AG10803 (cell line): ENCODE data around the gene SLC28A1.
"Not testable (repeated sequence)": the region's sequence is repeated elsewhere in the genome, so short reads cannot be mapped to it uniquely, and the experiment has no call there.

ENCODE experiments used
- DNase-seq: peaks from one replicate; pipeline ENCODE4 v3.0.0; 2010; ENCODE audit warnings: low read depth
- H3K4me3 ChIP-seq: 2 replicates; pipeline ENCODE4 v1.5.1; 2011; ENCODE audit warnings: mild to moderate bottlenecking, low read length, control low read depth
- TF ChIP-seq, protein P1 (sequence below): conservative IDR thresholded peaks from 2 replicates; pipeline ENCODE4 v1.5.1; 2011; ENCODE audit warnings: mild to moderate bottlenecking, low read length, control low read depth, inconsistent platforms

Gene SLC28A1

DNA sequence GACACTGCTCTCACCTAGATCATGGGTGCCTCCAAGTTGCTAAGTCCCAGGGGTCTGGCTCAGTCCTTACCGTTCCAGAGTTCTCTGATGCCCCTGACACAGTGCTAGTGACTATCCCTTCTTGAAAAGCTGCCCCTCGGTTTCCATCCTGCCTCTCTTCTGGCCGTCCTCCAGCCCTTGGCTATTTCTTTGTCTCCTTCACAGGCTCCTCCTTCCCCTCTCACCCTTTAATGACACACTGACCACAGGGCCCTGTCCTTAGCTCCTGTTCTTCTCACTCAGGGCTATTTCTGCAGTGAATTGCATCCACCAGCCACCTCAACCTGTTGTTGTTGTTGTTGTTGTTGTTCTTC, 31.1 kb downstream of the SLC28A1 start:
- TF ChIP-seq, protein P1, sequence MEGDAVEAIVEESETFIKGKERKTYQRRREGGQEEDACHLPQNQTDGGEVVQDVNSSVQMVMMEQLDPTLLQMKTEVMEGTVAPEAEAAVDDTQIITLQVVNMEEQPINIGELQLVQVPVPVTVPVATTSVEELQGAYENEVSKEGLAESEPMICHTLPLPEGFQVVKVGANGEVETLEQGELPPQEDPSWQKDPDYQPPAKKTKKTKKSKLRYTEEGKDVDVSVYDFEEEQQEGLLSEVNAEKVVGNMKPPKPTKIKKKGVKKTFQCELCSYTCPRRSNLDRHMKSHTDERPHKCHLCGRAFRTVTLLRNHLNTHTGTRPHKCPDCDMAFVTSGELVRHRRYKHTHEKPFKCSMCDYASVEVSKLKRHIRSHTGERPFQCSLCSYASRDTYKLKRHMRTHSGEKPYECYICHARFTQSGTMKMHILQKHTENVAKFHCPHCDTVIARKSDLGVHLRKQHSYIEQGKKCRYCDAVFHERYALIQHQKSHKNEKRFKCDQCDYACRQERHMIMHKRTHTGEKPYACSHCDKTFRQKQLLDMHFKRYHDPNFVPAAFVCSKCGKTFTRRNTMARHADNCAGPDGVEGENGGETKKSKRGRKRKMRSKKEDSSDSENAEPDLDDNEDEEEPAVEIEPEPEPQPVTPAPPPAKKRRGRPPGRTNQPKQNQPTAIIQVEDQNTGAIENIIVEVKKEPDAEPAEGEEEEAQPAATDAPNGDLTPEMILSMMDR, result no peak
- H3K4me3 ChIP-seq, result no peak overlapping the region
- DNase-seq, result no peak

DNA sequence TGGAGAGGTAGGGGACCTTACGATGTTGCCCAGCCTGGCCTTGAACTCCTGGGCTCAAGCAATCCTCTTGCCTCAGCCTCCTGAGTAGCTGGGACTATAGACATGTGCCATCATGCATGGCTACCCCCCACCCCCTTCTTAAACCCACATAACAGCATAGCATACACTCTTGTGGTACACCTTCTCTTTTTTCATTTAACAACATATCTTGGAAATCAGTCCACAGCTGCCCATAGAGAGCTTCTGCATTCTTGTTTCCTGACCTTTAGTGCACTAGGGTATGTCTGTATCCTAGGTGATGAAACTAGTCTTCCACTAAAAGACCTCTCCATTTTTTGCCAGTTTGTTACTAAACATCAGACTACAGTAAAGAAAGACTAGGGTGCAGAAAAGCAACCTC, 33.0 kb downstream of the SLC28A1 start:
- TF ChIP-seq, protein P1, result no peak
- no peak overlapping the region for H3K4me3 ChIP-seq
- DNase-seq, result no peak

DNA sequence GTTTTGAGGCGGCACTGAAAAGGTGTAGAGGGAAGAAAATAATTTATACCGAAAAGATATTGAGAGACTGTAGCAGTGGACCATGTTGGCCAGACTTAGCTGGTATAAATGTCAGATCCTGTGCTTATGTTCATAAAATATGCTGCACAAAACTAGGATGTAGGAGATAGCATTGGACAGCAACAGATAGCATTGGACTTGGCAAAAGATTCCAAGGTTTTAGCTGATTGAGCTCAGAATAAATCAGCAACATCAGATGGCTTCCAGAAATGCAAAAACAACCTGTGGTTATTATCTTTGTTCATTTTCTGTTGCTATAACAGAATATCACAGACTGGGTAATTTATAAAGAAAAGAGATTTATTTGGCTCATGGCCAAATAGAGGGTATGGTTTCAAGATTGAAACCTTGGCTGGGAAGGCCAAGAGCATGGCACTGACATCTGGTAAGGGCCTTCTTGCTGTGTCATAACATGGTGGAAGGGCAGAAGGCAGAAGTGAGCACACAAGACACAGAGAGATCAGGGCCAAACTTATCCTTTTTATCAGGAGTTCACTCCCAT, 34.7 kb downstream of the SLC28A1 start:
- no peak overlapping the region for H3K4me3 ChIP-seq
- TF ChIP-seq, protein P1, result no peak
- no peak for DNase-seq

DNA sequence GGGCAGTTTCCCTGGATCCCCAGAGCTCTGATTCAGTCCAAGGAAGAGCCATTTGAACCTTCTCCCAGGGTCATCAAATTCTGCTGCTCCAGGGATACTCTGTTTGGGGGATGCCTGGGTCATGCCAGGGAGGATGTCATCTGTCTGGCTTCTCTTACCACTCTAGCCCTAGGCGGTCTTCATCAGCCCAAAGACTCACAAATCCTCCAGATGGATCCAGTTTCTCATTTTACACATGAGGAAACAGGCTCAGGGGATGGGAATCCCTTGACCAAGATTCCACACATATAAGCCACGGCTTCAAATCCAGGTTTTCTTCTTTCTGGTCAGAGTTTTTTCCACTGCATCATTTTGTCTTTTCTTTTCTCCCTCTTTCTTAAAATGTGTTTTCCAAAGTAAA, 36.7 kb downstream of the SLC28A1 start:
- no peak overlapping the region for H3K4me3 ChIP-seq
- TF ChIP-seq, protein P1, result no peak
- peak; percentile 55 for DNase-seq

DNA sequence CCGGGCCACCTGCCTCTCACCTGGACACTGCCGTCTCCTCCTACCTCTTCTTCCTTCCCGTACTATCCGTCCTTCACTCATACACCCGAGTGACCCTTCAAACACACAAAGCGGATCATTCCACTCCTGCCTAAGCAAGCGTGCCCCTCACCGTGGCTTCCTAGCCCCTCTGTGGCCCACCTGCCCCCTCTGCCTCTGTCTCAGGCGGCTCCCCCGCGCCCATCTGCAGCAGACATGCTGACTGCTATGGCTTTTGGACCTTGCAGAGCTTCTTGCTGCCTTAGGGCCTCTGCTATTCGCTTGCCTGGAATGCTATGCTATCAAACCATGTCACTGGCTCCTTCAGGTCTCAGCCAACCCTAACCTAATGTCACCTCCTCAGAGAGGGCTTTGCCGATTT, 38.1 kb downstream of the SLC28A1 start:
- no peak for DNase-seq
- no peak overlapping the region for H3K4me3 ChIP-seq
- TF ChIP-seq, protein P1, result no peak

DNA sequence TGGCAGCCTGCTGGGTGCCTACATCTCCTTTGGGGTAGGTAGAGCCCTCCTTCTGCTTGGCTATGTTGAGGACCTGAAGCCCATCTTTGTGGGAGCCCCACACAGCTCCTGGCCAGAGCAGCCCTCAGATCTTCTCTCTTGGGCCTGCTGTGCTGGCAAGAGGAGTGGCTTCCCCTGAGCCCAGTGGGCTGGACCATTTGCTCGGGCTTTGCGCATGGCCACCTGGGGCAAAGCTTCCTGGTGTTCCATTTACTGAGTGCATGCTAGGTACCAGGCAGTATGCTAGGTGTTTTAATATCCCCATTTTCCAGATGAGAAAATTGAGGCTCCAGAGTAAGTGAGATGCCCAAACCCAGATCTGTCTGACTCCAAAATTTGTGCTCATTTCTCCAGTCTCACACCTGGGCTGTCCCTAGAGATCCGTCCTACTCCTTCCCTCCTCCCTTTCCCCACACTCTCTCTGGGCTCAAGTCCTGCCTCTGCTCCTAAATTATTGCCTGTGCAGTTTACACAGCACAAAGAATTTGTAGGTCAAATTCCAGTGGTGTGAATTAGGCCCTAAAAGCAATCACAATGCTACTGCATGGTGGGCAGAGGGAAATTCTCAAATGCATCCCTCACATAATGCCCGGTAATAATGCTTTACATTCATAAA, 39.7 kb downstream of the SLC28A1 start:
- TF ChIP-seq, protein P1, result no peak
- no peak overlapping the region for H3K4me3 ChIP-seq
- peak; percentile 40 for DNase-seq

GRCh38 chr15:84924821-84925569, 40.5 kb downstream of the SLC28A1 start:
- DNase-seq, result peak; percentile 64
- not testable (repeated sequence) for H3K4me3 ChIP-seq
